ENCODE data around the gene BPIFB6.

- TF ChIP-seq CTCF (IDR thresholded peaks at IDR 0.05): no peak
- no peak for TF ChIP-seq EP300 (IDR thresholded peaks at IDR 0.05; ENCODE audit: low read depth)
- no peak for TF ChIP-seq POLR2A (IDR thresholded peaks at IDR 0.05)
Measured at GRCh38 chr20:33013701-33014326, 17.6 kb upstream of the BPIFB6 start.

Data from transverse colon (tissue), 3 donors.